Type B pancreatic cell (in vitro differentiated cells): Measurements from ENCODE around the gene CSAG1. TPM values are rescaled to one million over a fixed set of nuclear protein-coding genes. Genes with fewer than 3 reads are reported as not detected.
"Not testable (repeated sequence)": the region's sequence is repeated elsewhere in the genome, so short reads cannot be mapped to it uniquely, and the experiment has no call there.

Experiments
- DNase-seq: peaks from one replicate; pipeline ENCODE4 v3.0.0; 2021; ENCODE audit warnings: mixed read lengths; ENCODE audit not compliant: unreplicated experiment; ENCODE audit errors: extremely low spot score
- H3K27ac Mint-ChIP-seq: 2 replicates; pipeline ENCODE4 v1.8.0; 2021; ENCODE audit warnings: mild to moderate bottlenecking, mixed read lengths
- H3K27me3 Mint-ChIP-seq: 2 replicates; pipeline ENCODE4 v1.8.0; 2021; ENCODE audit warnings: mixed read lengths
- H3K36me3 Mint-ChIP-seq: 2 replicates; pipeline ENCODE4 v1.8.0; 2021; ENCODE audit warnings: mixed read lengths
- H3K4me1 Mint-ChIP-seq: one replicate; pipeline ENCODE4 v1.8.0; 2021; ENCODE audit warnings: mixed read lengths; ENCODE audit not compliant: unreplicated experiment
- H3K4me3 Mint-ChIP-seq: 2 replicates; pipeline ENCODE4 v1.8.0; 2021; ENCODE audit warnings: mild to moderate bottlenecking, mixed read lengths
- H3K9me3 Mint-ChIP-seq: 2 replicates; pipeline ENCODE4 v1.8.0; 2021; ENCODE audit warnings: mixed read lengths
- CTCF ChIP-seq: fragments of 200-600 bp; sonication (generic); conservative IDR thresholded peaks from 2 replicates; pipeline ENCODE4 v1.5.0; 2021; ENCODE audit warnings: antibody characterized with exemption, mild to moderate bottlenecking
- long read RNA-seq: library from polyadenylated mRNA; unstranded; transcript quantifications from one replicate; pipeline ENCODE4 v2.0.0, GENCODE V29; 2020
- total RNA-seq: library from RNA; stranded (reverse); gene quantifications from 2 replicates; pipeline ENCODE4 v1.2.1, GENCODE V29; 2021; ENCODE audit warnings: low replicate concordance

CSAG1 gene, protein sequence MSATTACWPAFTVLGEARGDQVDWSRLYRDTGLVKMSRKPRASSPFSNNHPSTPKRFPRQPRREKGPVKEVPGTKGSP
- not detected in 2 replicates for total RNA-seq
- long read RNA-seq = 0 reads

DNA sequence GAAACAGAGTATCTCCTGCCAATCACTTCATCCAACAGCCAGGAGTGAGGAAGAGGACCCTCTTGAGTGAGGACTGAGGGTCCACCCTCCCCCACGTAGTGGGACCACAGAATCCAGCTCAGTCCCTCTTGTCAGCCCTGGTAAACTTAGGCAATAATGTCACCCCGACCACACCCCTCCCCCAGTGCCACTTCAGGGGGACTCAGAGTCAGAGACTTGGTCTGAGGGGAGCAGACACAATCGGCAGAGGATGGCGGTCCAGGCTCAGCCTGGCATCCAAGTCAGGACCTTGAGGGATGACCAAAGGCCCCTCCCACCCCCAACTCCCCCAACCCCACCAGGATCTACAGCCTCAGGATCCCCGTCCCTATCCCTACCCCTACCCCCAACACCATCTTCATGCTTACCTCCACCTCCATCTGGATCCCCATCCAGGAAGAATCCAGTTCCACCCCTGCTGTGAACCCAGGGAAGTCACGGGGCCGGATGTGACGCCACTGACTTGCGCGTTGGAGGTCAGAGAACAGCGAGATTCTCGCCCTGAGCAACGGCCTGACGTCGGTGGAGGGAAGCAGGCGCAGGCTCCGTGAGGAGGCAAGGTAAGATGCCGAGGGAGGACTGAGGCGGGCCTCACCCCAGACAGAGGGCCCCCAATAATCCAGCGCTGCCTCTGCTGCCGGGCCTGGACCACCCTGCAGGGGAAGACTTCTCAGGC, at the start of gene CSAG1, which contains the start of gene MAGEA12:
Gene CSAG1, minus strand, starts transcription at position 461 of the 715 bp plus-strand sequence. CDS start 1,261 bp downstream, outside the sequence.
Gene MAGEA12, plus strand, starts transcription at position 497 of the 715 bp plus-strand sequence. CDS start 2,405 bp downstream, outside the sequence.
- peaks cover 3% of the 10 kb centered on the region for H3K27me3 Mint-ChIP-seq
- no peak within 1 kb of the TSS for H3K27ac Mint-ChIP-seq
- no peak for TF ChIP-seq CTCF
- H3K36me3 Mint-ChIP-seq = no peaks in the 10 kb centered on the region
- H3K4me1 Mint-ChIP-seq = no peaks in the 10 kb centered on the region
- no peak within 1 kb of the TSS for H3K4me3 Mint-ChIP-seq
- no peaks in the 10 kb centered on the region for H3K9me3 Mint-ChIP-seq
- no peak for DNase-seq

GRCh38 chrX:152769549-152770289, 36.2 kb upstream of the CSAG1 start, which contains the start of gene MAGEA6:
MAGEA6 (minus strand) TSS chrX:152769689; CDS start chrX:152767650, 2,039 bp downstream.
- not testable (repeated sequence) for H3K27me3 Mint-ChIP-seq, H3K27ac Mint-ChIP-seq, DNase-seq, H3K4me1 Mint-ChIP-seq, H3K36me3 Mint-ChIP-seq, H3K4me3 Mint-ChIP-seq, H3K9me3 Mint-ChIP-seq

- not testable (repeated sequence) for H3K27ac Mint-ChIP-seq, H3K4me3 Mint-ChIP-seq, H3K36me3 Mint-ChIP-seq, H3K27me3 Mint-ChIP-seq, H3K9me3 Mint-ChIP-seq, H3K4me1 Mint-ChIP-seq
- DNase-seq = peak; percentile 34
Measured at GRCh38 chrX:152766562-152766961, 33.0 kb upstream of the CSAG1 start.

DNA sequence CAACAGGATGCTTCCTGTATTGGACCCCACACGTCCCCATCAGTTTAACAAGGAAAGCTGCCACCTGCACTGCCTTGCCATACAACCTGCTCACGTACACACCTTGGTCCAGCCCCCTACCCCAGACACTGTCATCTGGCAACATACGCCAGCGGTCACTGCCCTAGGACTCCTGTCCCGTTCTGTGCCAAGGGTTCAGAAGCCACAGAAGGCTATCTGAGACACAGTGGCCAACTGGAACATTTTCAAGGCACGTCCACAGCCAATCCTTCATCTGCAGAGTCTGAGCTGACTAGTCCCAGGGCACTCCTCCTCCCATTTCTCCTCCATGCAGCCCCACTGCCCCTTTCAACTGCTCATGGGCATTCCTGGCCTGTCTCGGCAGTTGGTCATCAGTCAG, 28.1 kb upstream of the CSAG1 start:
- not testable (repeated sequence) for H3K36me3 Mint-ChIP-seq, DNase-seq, H3K27me3 Mint-ChIP-seq, H3K9me3 Mint-ChIP-seq, H3K4me1 Mint-ChIP-seq, H3K4me3 Mint-ChIP-seq, H3K27ac Mint-ChIP-seq

DNA sequence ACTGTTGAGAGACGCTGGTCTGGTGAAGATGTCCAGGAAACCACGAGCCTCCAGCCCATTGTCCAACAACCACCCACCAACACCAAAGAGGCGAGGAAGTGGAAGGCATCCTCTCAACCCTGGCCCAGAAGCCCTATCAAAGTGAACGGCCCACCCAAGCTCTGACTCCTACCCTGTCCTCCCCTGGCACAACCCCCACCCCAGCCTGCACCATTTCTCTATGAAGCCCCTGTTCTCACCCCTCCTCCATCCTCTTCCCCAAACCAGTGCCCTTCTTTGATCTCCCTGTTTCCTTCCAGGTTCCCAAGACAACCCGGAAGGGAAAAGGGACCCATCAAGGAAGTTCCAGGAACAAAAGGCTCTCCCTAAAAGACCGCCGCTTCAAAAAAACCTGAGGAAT, 26.0 kb upstream of the CSAG1 start:
- not testable (repeated sequence) for H3K9me3 Mint-ChIP-seq, DNase-seq, H3K36me3 Mint-ChIP-seq, H3K27ac Mint-ChIP-seq, H3K4me1 Mint-ChIP-seq, H3K27me3 Mint-ChIP-seq, H3K4me3 Mint-ChIP-seq

- DNase-seq, H3K4me3 Mint-ChIP-seq, H3K27ac Mint-ChIP-seq, H3K4me1 Mint-ChIP-seq, H3K27me3 Mint-ChIP-seq, H3K9me3 Mint-ChIP-seq, H3K36me3 Mint-ChIP-seq: not testable (repeated sequence)
Measured at GRCh38 chrX:152758918-152759317, 25.4 kb upstream of the CSAG1 start, which contains the start of gene CSAG3. CSAG3 (plus strand) TSS chrX:152759218.

- H3K4me1 Mint-ChIP-seq, DNase-seq, H3K4me3 Mint-ChIP-seq, H3K27ac Mint-ChIP-seq, H3K9me3 Mint-ChIP-seq, H3K27me3 Mint-ChIP-seq, H3K36me3 Mint-ChIP-seq: not testable (repeated sequence)
Measured at GRCh38 chrX:152754871-152755270, 21.4 kb upstream of the CSAG1 start.

GRCh38 chrX:152753686-152754650, 20.4 kb upstream of the CSAG1 start, which contains the start of gene MAGEA2:
MAGEA2 (minus strand) TSS chrX:152753842; CDS start chrX:152751363, 2,479 bp downstream.
- H3K27me3 Mint-ChIP-seq, H3K27ac Mint-ChIP-seq, DNase-seq, H3K4me1 Mint-ChIP-seq, H3K4me3 Mint-ChIP-seq, H3K9me3 Mint-ChIP-seq, H3K36me3 Mint-ChIP-seq: not testable (repeated sequence)
